ENCODE measurements around the gene AP1M1. TPM values are rescaled to one million over a fixed set of nuclear protein-coding genes. Genes with fewer than 3 reads are reported as not detected.

Gene AP1M1
- total RNA-seq, 1 donor from 2014 or later = 76.5 TPM

- ATAC-seq (peak; percentile 8), DNase-seq (ENCODE audit: low spot score) (no peak)
Measured at GRCh38 chr19:16228637-16229321, 31.1 kb downstream of the AP1M1 start.

DNA sequence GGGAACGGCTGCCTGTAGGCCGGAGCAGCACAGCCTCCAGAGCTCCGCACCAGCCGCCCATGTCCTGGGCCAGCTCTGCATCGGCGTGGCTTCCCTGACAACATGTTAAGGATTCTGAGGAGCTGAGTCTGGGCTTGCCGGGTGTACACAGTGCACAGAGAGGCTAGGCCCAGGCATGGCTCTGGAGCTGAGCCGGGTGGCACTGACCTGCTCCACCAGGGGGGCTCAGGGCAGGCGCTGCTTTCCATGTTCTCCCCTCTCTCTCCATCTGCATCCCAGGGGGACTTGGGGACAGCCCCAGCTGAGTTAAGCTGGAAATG, 31.6 kb downstream of the AP1M1 start:
- no peak for DNase-seq (ENCODE audit: low spot score)
- ATAC-seq = no peak

- no peak for ATAC-seq
Measured at GRCh38 chr19:16232127-16232526, 34.4 kb downstream of the AP1M1 start.

DNA sequence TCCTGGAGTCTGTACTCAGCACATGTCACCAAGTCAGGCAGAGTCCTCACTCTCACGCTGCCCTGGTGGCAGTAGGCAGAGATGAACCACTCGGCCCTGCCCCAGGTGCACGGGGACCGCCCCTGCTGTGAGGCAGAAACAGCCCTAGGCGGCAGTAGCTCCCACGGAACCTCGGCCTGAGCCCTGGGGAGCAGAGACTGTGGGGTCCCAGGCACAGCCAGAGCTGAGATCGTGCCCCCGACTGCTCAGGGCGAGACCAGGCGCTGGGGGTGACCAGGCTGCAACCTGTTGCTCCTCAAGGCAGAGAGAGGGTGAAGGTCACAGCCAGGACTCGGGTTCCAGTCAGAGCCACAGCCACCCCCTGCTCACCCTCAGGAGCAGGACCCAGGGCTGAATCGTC, 34.9 kb downstream of the AP1M1 start:
- DNase-seq (ENCODE audit: low spot score) (no peak), ATAC-seq (no peak)

More at GRCh38 chr19:16232127-16232526, 34.4 kb downstream of the AP1M1 start:
- DNase-seq (ENCODE audit: low spot score) = no peak

DNA sequence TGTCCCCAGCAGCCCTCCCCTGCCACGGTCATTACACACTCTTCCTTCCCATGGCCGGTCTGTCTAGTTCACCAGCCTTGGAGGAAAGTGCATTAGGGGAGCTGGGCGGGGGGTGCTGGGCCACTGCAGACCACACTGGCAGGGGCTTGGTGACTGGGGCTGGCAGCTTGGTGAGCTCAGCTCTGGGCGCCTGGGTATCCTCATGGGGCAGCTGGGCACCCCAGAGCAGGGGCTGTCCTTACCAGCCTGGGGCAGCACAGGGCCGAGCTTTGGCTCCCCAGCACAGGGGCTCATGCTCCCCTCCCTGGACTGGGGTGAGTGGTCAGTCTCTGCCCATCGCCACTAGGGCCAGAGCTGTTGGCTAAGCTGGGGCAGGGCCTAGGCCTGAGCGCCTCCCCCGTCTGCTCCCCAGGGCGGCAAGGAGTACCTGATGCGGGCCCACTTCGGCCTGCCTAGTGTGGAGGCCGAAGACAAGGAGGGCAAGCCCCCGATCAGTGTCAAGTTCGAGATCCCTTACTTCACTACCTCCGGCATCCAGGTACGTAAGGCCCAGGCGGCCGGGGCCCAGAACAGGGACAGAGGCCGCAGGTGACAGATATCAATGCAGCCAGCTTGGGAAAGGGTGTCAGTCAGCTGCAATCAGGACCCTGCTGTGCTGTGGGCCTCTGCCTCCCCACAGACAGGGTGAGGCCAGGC, 35.5 kb downstream of the AP1M1 start:
- no peak for DNase-seq (ENCODE audit: low spot score)
- no peak for ATAC-seq

DNA sequence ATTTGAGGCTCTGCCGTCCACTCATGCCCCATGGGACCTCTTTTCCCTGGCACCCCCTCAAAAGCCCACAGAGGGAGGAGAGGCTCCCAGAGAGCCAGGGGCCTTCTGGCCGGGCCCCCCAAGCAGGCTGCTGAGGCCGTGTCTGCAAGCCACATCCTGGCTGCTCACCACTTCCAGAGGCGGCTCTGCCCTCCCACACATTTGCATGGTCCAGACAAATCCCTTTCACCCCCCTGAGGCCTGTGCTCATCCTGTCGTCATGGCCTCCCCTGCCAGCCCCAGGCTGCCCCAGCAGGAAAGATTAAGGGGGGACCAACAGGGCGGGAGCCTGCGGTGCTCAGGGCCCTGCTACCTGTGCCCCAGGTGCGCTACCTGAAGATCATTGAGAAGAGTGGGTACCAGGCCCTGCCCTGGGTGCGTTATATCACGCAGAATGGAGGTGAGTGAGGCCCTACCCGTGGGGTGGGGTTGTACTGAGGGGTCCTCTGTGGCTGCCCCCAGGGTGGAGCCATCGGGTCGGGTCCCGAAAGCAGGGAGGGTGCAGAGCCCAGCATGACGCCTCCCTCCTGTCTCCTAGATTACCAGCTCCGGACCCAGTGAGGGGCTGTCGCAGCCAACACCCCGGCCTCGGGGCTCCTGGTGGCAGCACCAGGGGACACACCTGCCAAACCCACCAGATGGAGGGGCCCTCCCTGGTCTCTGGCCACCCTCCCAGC, 36.3 kb downstream of the AP1M1 start:
- no peak for ATAC-seq
- DNase-seq (ENCODE audit: low spot score) = no peak

- ATAC-seq = peak; percentile 18
- DNase-seq (ENCODE audit: low spot score) = no peak
Measured at GRCh38 chr19:16234552-16235445, 37.1 kb downstream of the AP1M1 start.

DNA sequence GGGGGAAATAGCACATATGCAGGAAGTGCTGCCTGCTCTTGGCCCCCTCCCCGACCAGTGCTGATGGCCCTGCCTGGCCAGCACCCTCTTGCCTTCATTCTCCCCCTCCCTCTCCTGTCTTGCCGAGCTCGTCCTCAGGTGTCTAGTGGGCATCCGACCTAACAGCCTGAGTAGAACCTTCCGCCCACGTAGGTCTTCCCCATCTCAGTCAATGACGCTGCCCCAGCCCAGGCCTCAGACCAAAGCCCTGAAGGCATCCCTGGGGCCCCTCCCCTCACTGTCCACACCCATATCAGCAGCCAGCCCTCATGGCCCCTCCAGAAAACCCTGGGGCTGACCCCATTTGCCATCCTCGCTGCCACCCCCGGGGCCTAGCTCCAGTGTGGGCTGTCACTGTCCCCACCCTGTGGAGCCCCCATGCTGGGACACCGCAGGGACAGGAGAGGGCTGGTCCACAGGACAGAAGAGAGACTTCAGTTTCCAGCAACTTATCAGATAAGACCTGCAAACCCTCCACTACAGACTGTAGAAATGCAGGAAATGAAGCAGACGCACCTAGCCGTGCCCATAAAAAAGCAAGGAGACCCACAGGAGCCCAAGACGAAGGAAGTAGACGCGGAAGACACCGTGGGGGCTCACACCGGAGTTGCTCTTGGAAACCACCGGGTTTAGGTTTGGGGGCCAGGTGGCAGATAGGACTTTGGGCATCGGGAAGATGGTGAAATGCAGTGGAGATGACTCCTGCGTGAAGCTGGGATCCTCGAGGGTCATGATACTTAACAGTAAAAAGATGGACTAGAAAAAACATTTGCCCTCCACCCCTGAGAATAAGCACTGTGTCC, 38.3 kb downstream of the AP1M1 start:
- DNase-seq (ENCODE audit: low spot score) = no peak

DNA sequence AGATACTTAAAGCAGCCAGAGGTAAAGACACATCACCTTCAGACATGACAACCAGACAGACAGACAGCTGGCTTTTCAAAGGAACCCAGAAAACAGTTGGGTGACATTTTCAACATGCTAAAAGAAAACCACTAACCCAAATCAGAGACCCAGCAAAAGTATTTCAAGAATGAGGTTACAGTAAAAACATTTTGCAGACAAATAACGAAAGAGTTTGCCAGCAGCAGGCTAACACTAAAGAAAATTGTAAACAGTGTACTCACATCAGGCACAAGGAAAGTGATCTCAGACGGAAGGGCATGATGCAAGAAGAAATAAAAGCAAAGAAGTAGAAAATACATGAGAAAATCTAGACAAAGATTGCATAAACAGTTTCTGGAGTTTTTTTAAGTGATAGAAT, 46.4 kb downstream of the AP1M1 start:
- no peak for DNase-seq (ENCODE audit: low spot score)
- ATAC-seq = no peak

More for the DNA sequence above, 38.3 kb downstream of the AP1M1 start:
- ATAC-seq = peak; percentile 6

GRCh38 chr19:16247353-16248182, 49.9 kb downstream of the AP1M1 start:
- DNase-seq (ENCODE audit: low spot score) (peak; percentile 83), ATAC-seq (peak; percentile 99)

DNA sequence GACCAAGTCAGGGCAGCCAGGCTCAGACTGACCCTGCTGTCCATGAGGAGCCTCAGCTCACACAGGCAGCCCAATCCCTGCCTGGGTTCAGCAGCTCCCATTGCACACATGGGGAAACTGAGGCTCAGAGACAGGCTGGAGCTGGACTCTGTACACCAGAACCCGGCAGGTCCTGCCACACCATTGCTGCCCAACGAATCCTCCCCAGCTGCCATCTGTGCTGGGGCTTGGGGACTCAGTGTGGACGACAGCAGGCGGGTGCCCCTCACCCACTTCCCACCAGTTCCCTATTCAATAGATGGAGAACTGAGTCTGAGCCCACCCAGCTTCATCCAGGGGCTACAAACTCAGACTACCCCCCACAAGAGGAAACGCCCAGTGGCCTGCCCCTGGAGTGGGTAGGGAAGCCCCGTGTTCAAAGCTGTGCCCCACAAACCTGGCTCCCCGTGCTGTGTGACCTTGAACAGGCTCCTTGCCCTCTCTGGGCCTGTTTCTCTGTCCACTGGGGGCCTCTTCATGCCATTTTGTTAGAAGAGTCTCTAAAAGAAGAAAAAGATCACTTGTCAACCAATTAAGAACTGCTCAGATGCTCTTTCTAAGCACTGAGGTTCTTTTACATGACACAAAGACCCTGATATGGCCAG, 50.8 kb downstream of the AP1M1 start:
- no peak for ATAC-seq
- DNase-seq (ENCODE audit: low spot score) = no peak

DNA sequence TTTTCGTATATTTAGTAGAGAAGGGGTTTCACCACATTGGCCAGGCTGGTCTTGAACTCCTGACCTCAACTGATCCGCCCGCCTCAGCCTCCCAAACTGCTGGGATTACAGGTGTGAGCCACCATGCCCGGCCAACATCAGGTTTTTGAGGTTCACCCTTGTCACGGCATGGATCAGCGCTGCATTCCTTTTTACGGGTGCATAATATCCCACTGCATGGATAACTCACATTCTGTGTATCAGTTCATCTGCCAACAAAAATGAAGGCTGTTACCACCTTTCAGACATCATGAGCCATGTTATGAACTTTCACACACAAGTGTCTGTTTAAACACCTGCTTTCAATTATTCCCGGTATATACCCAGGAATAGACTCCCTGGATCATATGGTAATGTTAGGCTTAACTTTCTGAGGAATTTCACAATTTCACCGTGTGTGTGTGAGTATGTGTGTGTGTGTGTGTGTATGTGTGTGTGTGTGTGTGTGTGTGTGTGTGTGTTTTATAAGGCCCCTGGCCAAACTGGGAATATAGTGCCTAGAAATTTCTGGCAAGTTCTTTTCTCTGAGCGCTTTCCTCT, 52.2 kb downstream of the AP1M1 start:
- DNase-seq (ENCODE audit: low spot score) = no peak
- ATAC-seq = no peak

- ATAC-seq = peak; percentile 29
- peak; percentile 47 for DNase-seq (ENCODE audit: low spot score)
Measured at GRCh38 chr19:16252459-16253205, 54.9 kb downstream of the AP1M1 start.

- no peak for ATAC-seq
- no peak for DNase-seq (ENCODE audit: low spot score)
Measured at GRCh38 chr19:16254851-16255408, 57.2 kb downstream of the AP1M1 start.

- ATAC-seq (no peak), DNase-seq (ENCODE audit: low spot score) (no peak)
Measured at GRCh38 chr19:16257509-16258002, 59.8 kb downstream of the AP1M1 start.

DNA sequence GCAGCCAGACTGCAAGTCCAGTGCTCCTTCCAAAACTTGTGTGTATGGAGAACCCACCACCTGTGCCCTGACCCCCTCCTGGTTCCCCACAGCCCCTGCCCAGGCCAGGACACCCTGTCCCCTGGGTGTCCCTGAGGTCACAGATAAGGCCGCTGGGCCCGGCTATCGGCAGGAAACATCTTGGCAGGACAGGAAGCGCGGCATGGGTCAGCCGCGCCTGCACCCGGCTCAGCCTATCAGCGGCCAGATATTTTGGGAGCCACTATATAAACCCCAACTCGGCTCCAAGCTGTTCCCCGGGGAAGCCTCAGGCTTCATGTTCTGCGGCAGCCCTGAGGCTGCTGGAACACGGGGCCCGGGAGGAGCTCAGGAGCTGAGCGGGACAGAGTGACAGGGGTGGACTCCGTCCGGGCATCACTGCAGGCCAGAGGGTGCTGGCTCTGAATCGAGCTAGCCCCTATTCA, 60.8 kb downstream of the AP1M1 start:
- peak; percentile 55 for DNase-seq (ENCODE audit: low spot score)
- peak; percentile 48 for ATAC-seq
